ENCODE measurements around the gene MADCAM1.

The MADCAM1 gene

GRCh38 chr19:510606-511100 is 14.4 kb downstream of the MADCAM1 start:
- DNase-seq = peak; percentile 88

GRCh38 chr19:511101-511851 is 15.0 kb downstream of the MADCAM1 start:
- peak; percentile 97 for DNase-seq

GRCh38 chr19:512547-513365 is 16.5 kb downstream of the MADCAM1 start:
- DNase-seq = no peak

GRCh38 chr19:513368-514165 is 17.3 kb downstream of the MADCAM1 start:
- DNase-seq = no peak

- no peak for DNase-seq
Measured at GRCh38 chr19:514166-514663, 17.9 kb downstream of the MADCAM1 start.

- DNase-seq = no peak
Measured at GRCh38 chr19:517721-518597, 21.7 kb downstream of the MADCAM1 start.

- no peak for DNase-seq
Measured at GRCh38 chr19:518598-519231, 22.4 kb downstream of the MADCAM1 start.

GRCh38 chr19:519449-519865 is 23.2 kb downstream of the MADCAM1 start:
- DNase-seq = no peak

- no peak for DNase-seq
Measured at GRCh38 chr19:522726-523125, 26.4 kb downstream of the MADCAM1 start.

- DNase-seq = peak; percentile 17
Measured at GRCh38 chr19:524062-524674, 27.9 kb downstream of the MADCAM1 start.

GRCh38 chr19:525029-525428 is 28.7 kb downstream of the MADCAM1 start:
- no peak for DNase-seq

- no peak for DNase-seq
Measured at GRCh38 chr19:525857-526419, 29.7 kb downstream of the MADCAM1 start.

GRCh38 chr19:530134-531008 is 34.1 kb downstream of the MADCAM1 start:
- no peak for DNase-seq

GRCh38 chr19:531009-531752 is 34.9 kb downstream of the MADCAM1 start:
- peak; percentile 77 for DNase-seq

GRCh38 chr19:531753-532560 is 35.7 kb downstream of the MADCAM1 start, which contains the start of gene CDC34:
CDC34 (plus strand) TSS chr19:531760; CDS start chr19:531932, 172 bp downstream.
- no peak for DNase-seq

- peak; percentile 53 for DNase-seq
Measured at GRCh38 chr19:532561-533363, 36.5 kb downstream of the MADCAM1 start.
